Measurements from ENCODE around the gene TPK1. TPM values are rescaled to one million over a fixed set of nuclear protein-coding genes. Genes with fewer than 3 reads are reported as not detected.

TPK1 gene
- polyA plus RNA-seq, 1 of the 3 experiments (the other 2 are of a cell fraction) = 3.3 TPM

GRCh38 chr7:144782883-144783282 is 53.0 kb downstream of the TPK1 start:
- H3F3A ChIP-seq (replicated peaks; ENCODE audit: insufficient read depth) = peaks cover 3% of the 10 kb centered on the region
- no peak overlapping the region for H3K4me2 ChIP-seq
- H3K4me3 ChIP-seq (ENCODE audit: low read depth in 2 of 2, low read length in 1 of 2) = no peak overlapping the region
- H4K20me1 ChIP-seq (ENCODE audit: insufficient read depth) = no peaks in the 10 kb centered on the region
- DNase-seq = no peak
- no peaks in the 10 kb centered on the region for H3K4me1 ChIP-seq (ENCODE audit: control insufficient read depth in 1 of 2, insufficient read depth in 2 of 2, low read depth in 1 of 2, low read length in 1 of 2)
- H3K9me3 ChIP-seq = no peaks in the 10 kb centered on the region
- H3K27ac ChIP-seq (ENCODE audit: low read depth in 2 of 2, low read length in 1 of 2) = no peak overlapping the region
- no peaks in the 10 kb centered on the region for H3K27me3 ChIP-seq (ENCODE audit: insufficient read depth)
- POLR2A ChIA-PET = no interaction called here
- H3K79me2 ChIP-seq (ENCODE audit: insufficient read depth) = no peaks in the 10 kb centered on the region
- CTCF ChIA-PET = interaction anchor here (0.7 kb wide), 1 partner anchor 29 kb away, joined by 3 read pairs; no protein-coding TSS in a partner anchor
- no peaks in the 10 kb centered on the region for H3K9me2 ChIP-seq
- WGBS (ENCODE audit: low lambda C conversion rate) = 0% methylated on average over 1 of the region's 1 CpG
- no peaks in the 10 kb centered on the region for H3K36me3 ChIP-seq (replicated peaks in 1 of 2; ENCODE audit: control insufficient read depth in 1 of 2, insufficient read depth in 2 of 2, low read length in 1 of 2)
- TF ChIP-seq FOSL2 (IDR thresholded peaks at IDR 0.05; ENCODE audit: borderline replicate concordance, low read depth) = no peak
- no peak for TF ChIP-seq IRF3 (IDR thresholded peaks at IDR 0.05; ENCODE audit: low read depth, low read length)
- TF ChIP-seq JUND (IDR thresholded peaks at IDR 0.05) = no peak
- TF ChIP-seq REST (IDR thresholded peaks at IDR 0.05; ENCODE audit: low read depth, low read length) = no peak
- TF ChIP-seq EP300 (IDR thresholded peaks at IDR 0.05; ENCODE audit: borderline replicate concordance in 1 of 2, low read depth in 1 of 2, low read length in 1 of 2) = no peak
- TF ChIP-seq GATA2 (CRISPR knock-in tag; IDR thresholded peaks at IDR 0.05) = no peak
- TF ChIP-seq GABPA (IDR thresholded peaks at IDR 0.05; ENCODE audit: low read depth) = no peak
- no peak for TF ChIP-seq USF2 (IDR thresholded peaks at IDR 0.05; ENCODE audit: borderline replicate concordance, low read depth, low read length)
- no peak for TF ChIP-seq TCF12 (IDR thresholded peaks at IDR 0.05)
- TF ChIP-seq RXRA (IDR thresholded peaks at IDR 0.05; ENCODE audit: borderline replicate concordance, low read depth) = no peak
- TF ChIP-seq, protein P1, sequence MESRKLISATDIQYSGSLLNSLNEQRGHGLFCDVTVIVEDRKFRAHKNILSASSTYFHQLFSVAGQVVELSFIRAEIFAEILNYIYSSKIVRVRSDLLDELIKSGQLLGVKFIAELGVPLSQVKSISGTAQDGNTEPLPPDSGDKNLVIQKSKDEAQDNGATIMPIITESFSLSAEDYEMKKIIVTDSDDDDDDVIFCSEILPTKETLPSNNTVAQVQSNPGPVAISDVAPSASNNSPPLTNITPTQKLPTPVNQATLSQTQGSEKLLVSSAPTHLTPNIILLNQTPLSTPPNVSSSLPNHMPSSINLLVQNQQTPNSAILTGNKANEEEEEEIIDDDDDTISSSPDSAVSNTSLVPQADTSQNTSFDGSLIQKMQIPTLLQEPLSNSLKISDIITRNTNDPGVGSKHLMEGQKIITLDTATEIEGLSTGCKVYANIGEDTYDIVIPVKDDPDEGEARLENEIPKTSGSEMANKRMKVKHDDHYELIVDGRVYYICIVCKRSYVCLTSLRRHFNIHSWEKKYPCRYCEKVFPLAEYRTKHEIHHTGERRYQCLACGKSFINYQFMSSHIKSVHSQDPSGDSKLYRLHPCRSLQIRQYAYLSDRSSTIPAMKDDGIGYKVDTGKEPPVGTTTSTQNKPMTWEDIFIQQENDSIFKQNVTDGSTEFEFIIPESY (IDR thresholded peaks at IDR 0.05; ENCODE audit: borderline replicate concordance, low read depth) = no peak
- no peak for TF ChIP-seq NFIC (IDR thresholded peaks at IDR 0.05; ENCODE audit: borderline replicate concordance)
- TF ChIP-seq, protein P2, sequence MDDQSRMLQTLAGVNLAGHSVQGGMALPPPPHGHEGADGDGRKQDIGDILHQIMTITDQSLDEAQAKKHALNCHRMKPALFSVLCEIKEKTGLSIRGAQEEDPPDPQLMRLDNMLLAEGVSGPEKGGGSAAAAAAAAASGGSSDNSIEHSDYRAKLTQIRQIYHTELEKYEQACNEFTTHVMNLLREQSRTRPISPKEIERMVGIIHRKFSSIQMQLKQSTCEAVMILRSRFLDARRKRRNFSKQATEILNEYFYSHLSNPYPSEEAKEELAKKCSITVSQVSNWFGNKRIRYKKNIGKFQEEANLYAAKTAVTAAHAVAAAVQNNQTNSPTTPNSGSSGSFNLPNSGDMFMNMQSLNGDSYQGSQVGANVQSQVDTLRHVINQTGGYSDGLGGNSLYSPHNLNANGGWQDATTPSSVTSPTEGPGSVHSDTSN (IDR thresholded peaks at IDR 0.05) = no peak
- TF ChIP-seq FOXJ3 (CRISPR knock-in tag; IDR thresholded peaks at IDR 0.05) = no peak
- no peak for TF ChIP-seq TAF1 (IDR thresholded peaks at IDR 0.05; ENCODE audit: borderline replicate concordance, low read depth, low read length)
- TF ChIP-seq MXI1 (IDR thresholded peaks at IDR 0.05; ENCODE audit: low read depth, low read length) = no peak
- no peak overlapping the region for H3K9ac ChIP-seq
- no peak overlapping the region for H2AFZ ChIP-seq (ENCODE audit: low read depth)
